Fibroblast of mammary gland (primary cell): Measurements from ENCODE around the gene PAX8.

Source experiments
- DNase-seq: peaks from one replicate; pipeline ENCODE4 v3.0.0-alpha.2; 2010; ENCODE audit warnings: low read depth
- H3K4me3 ChIP-seq: 2 replicates; pipeline ENCODE4 v1.5.1; 2011; ENCODE audit warnings: low read depth, mild to moderate bottlenecking, low read length, moderate library complexity; ENCODE audit not compliant: control insufficient read depth
- CTCF ChIP-seq: conservative IDR thresholded peaks from 2 replicates; pipeline ENCODE4 v1.5.1; 2011; ENCODE audit warnings: low read depth, low read length, inconsistent platforms; ENCODE audit not compliant: control insufficient read depth, insufficient read depth

The PAX8 gene

GRCh38 chr2:113173542-113174375 lies 105.0 kb downstream of the PAX8 start, which contains the start of gene PSD4:
Gene PSD4, plus strand, starts transcription at chr2:113173971. Its CDS starts 8,486 bp downstream, at chr2:113182457.
- H3K4me3 ChIP-seq = no peak within 1 kb of the TSS
- TF ChIP-seq CTCF = no peak
- DNase-seq = no peak

- TF ChIP-seq CTCF = no peak
- no peak for DNase-seq
- no peak overlapping the region for H3K4me3 ChIP-seq
These were observed 105.8 kb downstream of the PAX8 start for GRCh38 chr2:113172721-113173541.

GRCh38 chr2:113171334-113172075 lies 107.2 kb downstream of the PAX8 start:
- no peak for TF ChIP-seq CTCF
- DNase-seq = no peak

GRCh38 chr2:113169586-113169985 lies 109.1 kb downstream of the PAX8 start:
- TF ChIP-seq CTCF = no peak
- DNase-seq = no peak
- H3K4me3 ChIP-seq = no peak overlapping the region

More at GRCh38 chr2:113171334-113172075, 107.2 kb downstream of the PAX8 start:
- no peak overlapping the region for H3K4me3 ChIP-seq

GRCh38 chr2:113169002-113169530 lies 109.7 kb downstream of the PAX8 start:
- DNase-seq = no peak
- H3K4me3 ChIP-seq = no peak overlapping the region
- TF ChIP-seq CTCF = no peak

- no peak overlapping the region for H3K4me3 ChIP-seq
- no peak for DNase-seq
- no peak for TF ChIP-seq CTCF
These were observed 110.8 kb downstream of the PAX8 start for GRCh38 chr2:113167962-113168340.
